ENCODE data around the gene MYO18A.

DNA sequence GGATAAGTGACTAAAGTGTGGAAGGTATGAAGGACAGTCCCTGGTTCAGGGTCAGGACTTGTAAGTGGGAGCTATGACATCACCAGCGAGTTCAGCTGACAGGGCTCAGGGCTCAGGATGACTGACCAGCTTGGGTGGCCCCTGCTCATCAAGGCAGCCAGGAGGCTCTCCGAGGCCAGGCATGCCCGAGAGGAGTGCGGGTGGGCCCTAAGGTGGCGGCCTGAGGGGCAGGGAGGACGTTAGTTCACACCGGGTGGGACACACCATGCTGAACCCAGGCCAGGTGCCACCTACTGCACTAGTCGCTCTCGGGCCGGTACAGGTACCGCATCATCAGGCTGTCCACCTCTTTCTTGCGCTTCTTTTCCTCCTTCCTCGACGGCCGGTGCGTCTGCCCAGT, 100.8 kb downstream of the MYO18A start:
- TF ChIP-seq EZH2 (IDR thresholded peaks at IDR 0.05; ENCODE audit: insufficient read depth, poor library complexity, severe bottlenecking): no peak
- TF ChIP-seq EZH2phosphoT487 (IDR thresholded peaks at IDR 0.05; ENCODE audit: insufficient read depth, low read depth): no peak
